Astrocyte of the cerebellum (primary cell): ENCODE data around the gene REXO1.

Source experiments
- DNase-seq: peaks from one replicate; pipeline ENCODE4 v3.0.0-alpha.2; 2011; ENCODE audit warnings: low read depth
- H3K4me3 ChIP-seq: 2 replicates; pipeline ENCODE4 v1.5.1; 2011; ENCODE audit warnings: mild to moderate bottlenecking, low read depth, low read length, moderate library complexity
- CTCF ChIP-seq: IDR thresholded peaks from 2 replicates; pipeline ENCODE4 v1.5.1; 2012; ENCODE audit warnings: low read length, low read depth, moderate library complexity, mild to moderate bottlenecking; ENCODE audit errors: missing control alignments
- in situ Hi-C: cut with HindIII; loops from 2 replicates; pipeline ENCODE4 v1.10.0; 2017; ENCODE audit warnings: low sequenced_read_pairs

The REXO1 gene

GRCh38 chr19:1840541-1841115 is 7.7 kb downstream of the REXO1 start:
- in situ Hi-C loops: no loop called here
- no peak overlapping the region for H3K4me3 ChIP-seq
- no peak for DNase-seq
- TF ChIP-seq CTCF: no peak

DNA sequence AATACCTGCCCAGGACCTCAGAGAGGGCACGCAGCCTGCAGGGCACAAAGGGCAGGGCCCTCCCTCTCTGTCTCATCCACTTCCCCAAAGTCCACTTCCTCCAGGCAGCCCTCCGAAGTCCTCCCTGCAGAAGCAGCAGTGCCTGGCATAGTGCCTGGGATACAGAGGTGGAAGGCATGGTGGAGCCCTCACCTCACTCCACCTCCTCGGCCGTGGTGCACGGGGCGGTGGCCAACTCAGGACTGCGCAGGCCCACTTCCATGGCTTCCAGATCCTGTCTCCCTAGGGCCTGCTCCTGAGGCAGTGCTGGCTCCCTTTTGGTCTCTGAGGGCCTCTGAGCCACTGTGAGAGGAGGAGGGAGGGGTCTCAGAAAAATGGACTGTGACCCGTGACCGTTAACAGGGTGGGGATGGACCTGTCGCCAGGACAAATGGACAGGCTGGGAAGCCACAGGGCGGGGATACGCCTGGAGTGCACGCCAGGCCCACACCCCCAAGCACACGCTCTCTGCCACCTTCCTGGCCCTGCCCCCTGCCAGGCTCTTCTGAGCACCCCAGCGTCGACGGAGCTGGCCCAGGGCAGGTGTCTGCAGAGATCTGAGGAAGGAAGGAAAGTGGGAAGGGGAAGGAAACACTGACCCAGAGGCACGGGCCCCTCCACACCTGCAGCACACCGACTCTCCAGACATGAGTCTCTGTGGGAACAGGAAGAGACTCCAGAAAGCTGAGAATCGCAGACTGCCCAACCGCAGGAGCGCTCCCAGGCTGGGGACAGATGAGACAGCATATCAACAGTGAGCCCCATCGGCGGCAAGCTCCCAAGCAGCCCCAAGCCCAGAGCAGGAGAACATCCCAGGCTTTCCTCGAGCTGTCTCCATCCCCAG is 8.4 kb downstream of the REXO1 start:
- no peak for TF ChIP-seq CTCF
- no peak overlapping the region for H3K4me3 ChIP-seq
- in situ Hi-C loops: no loop called here
- no peak for DNase-seq

DNA sequence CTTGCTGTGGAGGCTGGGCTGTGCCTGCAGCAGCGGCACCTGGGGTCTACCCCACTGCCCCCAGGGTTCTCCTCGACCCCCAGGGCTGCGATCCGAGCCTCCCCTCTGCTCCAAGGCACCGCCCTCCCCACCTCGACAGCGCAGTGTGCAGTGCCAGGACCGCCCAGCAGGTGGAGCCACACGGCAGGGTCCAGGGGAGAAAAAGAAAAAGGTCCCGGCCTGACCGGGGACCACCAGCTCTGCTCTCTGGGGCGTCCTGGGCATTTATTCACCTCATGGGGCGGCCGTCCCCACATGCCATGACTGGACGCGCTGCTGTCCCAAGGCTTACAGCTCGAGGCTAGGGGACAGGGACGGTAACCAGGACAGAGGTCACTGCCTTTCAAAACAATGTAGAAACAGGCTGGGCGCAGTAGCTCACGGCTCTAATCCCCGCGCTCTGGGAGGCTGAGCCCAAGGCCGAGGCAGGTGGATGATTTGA is 10.6 kb downstream of the REXO1 start:
- no peak overlapping the region for H3K4me3 ChIP-seq
- no peak for DNase-seq
- peak; percentile 98 for TF ChIP-seq CTCF
- in situ Hi-C loops: no loop called here

DNA sequence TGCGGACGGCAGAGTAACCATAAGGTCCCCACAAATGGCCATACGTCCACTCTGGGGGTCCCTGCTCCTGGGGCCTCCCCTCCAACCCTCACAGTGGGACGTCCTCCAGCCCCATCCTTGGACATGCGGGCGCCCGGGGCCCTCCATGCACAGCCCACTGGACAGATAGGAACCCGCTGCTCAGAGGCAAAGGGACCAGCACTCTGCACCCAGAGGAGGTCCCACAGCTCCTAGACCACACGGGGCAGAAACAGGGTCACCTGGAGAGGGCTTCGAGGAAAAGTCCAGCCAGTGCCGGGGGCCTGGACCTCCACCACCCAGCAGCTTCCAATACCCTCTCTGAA is 11.1 kb downstream of the REXO1 start:
- no peak for TF ChIP-seq CTCF
- in situ Hi-C loops: no loop called here
- no peak for DNase-seq
- H3K4me3 ChIP-seq: no peak overlapping the region

DNA sequence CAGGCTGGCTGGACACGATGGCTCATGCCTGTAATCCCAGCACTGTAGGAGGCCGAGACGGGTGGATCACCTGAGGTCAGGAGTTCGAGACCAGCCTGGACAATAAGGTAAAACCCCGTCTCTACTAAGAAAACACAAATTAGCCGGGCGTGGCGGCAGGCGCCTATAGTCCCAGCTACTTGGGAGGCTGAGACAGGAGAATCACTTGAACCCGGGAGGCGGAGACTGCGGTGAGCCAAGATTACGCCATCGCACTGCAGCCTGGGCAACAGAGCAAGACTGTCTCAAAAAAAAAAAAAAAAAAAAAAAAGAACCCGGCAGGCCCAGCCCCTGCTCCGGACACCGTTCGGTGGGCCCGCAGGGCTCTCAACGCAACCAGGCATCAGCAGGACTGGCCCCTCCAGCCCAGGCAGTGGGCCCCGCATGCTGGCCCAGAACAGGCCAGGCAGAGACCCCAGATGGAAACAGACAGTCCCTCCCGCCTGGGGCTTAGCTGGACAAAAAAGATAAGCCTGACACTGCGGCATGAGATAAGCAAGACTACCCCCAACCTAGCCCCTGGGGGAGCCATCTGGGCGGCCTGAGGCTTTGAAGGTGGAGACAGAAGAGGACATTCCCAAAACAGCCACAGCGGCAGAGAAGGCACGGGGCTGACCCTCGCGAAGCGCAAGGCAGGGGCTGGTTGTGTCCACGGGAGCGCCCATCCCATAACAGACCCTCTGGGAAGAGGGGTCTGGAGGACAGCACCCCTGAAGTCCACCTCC is 11.6 kb downstream of the REXO1 start:
- in situ Hi-C loops: no loop called here
- no peak for DNase-seq
- no peak overlapping the region for H3K4me3 ChIP-seq
- TF ChIP-seq CTCF: no peak

DNA sequence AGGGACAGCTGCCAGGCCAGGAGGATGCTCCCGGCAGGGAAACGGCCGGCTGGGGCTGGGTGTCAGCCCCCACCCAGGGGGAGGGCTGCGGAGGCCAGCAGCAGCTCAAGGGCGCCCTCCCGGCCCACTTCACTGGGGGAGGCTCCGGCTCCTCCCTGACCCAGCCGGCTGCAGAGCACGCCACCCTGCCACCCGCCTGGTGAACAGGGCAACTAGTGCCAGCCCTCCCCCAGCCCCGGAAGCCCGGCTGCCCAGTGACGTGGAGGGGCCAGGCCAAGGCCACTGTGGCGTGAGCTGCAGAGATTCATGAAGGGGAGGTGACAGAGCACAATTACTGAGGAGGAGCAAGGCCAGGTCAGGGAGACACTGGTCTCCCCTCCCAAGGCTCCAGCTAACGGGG is 14.7 kb downstream of the REXO1 start:
- DNase-seq: no peak
- in situ Hi-C loops: no loop called here
- no peak for TF ChIP-seq CTCF
- no peak overlapping the region for H3K4me3 ChIP-seq
